Measurements from ENCODE around the gene PLEKHN1.

- TF ChIP-seq CTCF (IDR thresholded peaks at IDR 0.05; ENCODE audit: insufficient read depth, low read length, poor library complexity, severe bottlenecking) (no peak), EZH2phosphoT487 (conservative IDR thresholded peaks at IDR 0.05; ENCODE audit: low read length) (no peak)
Observed at GRCh38 chr1:997713-997992, 31.4 kb downstream of the PLEKHN1 start.

Measured in SU-DHL-6 (cell line).